Stimulated activated CD8-positive, alpha-beta memory T cell treated with anti-CD3 and anti-CD28 coated beads, Interleukin-7, amount 100 ng/mL, for 48 hours (primary cell): ENCODE results near the gene PTPRG.

Experiments
- DNase-seq, 2 donors: peaks; one replicate each; pipeline ENCODE4 v3.0.0-alpha.2; 2020; ENCODE audit warnings: low read depth in 1 of 2; ENCODE audit errors: extremely low read depth in 1 of 2

PTPRG gene

DNA sequence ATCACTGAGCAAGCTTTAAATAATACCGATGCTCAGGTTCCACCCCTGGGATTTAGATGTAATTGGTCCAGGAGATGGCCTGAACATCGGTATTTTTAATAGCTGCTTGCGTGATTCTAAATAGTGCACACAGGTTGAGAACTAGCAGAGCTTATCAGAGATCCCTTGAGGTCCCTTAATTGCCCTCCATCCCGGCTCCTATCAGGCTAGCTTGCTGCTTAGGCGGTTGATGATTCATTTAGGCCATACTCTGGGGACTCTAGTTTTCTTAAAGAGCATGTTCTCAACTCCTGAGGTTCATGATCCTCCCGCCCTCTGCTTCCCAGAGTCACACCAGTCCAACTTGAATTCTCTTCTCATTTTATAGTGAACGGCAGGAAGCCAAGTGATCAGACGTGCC is 531.7 kb downstream of the PTPRG start:
- DNase-seq, result no peak

DNA sequence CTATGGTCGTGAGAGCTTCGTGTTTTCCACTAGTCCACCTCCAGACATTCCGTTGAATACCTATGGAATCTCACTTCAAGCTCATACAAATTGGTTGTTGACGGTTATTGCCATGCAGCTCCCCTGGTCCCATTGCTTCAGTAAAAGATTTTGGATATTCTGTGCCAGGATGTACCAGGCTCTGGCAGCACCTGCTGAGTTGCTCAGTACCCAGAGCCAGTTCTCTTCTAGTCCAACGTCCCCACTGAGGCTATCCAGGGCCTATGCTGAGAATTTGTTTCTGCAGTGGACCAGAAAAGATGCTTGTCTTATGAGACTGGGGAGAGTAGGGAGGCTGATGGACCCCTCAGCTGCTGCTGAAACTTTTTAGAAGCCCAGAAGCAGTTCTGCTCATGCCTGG is 533.1 kb downstream of the PTPRG start:
- no peak for DNase-seq

DNA sequence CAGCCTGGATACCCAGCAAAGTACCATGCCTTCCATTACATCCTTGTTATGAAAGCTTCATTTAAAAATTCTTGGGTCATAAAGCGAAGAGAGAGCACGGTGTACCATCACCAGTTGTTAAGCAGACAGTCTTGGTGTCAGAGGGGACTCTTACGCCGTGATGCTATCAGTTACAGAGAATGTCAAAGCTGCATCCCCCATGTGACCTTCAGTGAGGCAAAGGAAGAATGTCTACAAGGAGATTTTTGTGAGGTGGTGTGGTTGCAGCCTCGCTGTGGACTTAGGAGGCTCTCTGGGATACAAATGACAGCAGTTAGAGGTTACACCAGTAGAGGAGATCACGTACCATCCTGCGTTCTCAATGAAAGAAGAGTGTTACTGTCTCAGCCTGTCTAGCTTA is 533.7 kb downstream of the PTPRG start:
- no peak for DNase-seq

DNA sequence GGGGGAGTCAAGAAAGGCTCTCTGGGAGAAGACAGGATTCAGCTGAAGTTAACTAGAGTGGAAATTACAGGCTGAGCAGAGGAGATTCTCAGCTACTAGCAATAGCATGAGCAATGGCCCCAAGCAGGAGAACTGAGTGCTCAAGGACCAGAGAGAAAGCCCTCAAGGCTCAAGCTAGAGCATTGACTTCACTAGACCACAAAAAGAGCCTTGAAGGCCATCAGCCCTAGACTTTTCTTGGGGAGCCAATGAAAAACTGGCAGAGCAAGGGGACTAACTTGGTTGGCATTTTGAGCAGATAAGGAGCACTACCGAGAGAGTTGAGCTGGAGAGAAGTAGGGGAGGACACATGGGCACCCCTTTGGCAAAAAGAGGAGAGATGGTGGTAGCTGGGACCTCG is 534.4 kb downstream of the PTPRG start:
- DNase-seq, result no peak

DNA sequence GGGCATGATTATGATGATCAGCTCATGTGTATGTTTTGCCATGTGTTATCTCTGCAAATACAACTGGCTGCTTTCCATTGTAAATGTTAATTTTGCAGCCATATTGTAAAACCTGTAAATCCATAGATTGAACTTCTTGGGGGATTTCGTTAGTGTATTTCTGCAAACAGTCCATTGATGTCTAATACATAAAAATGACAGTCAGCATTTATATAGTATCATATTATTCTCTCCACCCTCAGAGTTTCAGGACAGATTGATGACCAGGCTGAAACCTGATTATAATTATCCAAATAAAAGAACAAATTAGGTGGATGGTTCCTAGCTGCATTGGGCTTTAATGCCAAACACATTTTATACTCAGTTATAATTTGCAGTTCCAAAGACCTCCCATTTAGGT is 535.1 kb downstream of the PTPRG start:
- DNase-seq, result no peak

DNA sequence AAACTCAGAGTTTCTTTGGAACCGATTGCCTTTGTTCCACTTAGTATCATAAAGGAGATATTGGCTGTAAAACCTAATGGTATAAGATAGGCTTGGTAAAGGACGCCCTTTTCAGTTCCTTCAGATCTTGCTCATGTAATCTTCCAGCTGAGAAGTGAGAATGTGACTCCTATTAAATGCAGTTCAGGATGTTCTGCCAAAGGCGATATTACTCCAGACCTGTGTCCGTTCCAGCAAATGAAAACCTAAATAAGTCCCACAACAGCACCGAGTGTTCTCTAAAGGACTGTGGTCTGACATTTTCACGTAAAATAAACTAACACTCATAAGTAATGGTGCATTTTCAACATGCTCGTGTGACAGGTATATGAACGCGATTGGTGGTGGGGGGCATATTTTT is 535.8 kb downstream of the PTPRG start:
- DNase-seq, result no peak

DNA sequence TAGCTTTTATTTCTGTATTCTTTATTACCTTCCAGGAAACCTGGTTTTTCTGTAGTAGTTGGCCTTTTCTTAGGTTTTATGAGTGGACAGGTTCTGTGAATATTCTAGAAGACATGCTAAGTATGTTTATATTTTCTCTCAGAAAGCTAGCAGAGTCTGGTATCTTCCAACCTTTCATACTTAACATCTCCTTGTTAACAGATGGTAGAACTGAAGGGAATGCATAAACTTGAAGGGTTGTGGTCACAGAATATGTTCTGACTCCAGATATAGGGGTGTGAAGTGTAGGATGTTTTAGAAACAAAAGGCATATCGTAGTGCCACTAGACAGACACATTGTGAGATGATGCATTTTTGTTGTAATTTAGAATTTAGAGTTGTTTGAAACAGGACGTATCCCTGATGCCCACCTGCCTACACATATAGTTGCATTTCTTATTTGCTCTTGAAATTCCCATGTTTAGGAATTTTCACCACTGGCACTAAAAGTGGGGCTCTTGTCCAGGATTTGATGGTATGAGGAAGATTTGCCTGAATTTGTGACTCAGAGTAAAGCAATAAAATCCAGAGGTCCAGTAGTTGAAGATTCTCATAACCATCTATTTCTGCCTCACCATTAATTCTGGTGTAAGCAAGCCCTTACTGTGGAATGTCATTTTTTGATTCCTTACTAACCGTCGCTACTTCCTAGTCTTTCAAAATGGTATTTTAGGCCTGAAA is 537.4 kb downstream of the PTPRG start:
- no peak for DNase-seq

DNA sequence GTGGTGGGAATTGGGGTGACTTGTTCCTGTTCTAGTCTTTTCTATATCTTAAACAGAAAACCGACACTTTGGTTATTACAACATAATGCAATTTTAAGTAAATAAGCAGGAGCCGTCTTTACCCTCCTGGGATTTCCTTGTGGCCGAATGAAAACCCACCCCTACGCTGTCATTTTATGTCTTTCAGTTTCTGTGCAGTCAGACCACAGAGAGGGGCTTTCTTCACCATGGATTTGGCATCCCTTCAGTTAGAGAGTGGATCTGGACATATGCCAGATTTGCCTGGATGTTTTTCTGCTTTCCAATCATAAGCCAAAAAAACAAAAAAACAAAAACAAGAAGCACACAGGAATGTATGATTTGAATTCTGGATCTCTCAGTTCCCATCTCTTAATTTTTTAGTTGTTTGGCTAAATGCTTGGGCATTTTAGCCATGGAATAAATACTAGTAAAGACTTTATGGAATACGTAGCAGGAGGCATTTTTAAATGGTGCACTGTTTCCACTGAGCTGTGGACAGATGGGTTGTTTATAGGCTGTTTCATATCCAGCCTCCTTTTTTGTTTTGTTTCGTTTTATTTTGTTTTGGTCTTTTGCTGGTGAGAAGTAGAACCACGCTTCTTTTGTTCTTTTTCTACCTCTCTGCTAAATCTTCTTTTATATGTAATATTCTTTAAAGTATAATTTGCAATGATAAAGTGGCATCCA is 539.1 kb downstream of the PTPRG start:
- no peak for DNase-seq

DNA sequence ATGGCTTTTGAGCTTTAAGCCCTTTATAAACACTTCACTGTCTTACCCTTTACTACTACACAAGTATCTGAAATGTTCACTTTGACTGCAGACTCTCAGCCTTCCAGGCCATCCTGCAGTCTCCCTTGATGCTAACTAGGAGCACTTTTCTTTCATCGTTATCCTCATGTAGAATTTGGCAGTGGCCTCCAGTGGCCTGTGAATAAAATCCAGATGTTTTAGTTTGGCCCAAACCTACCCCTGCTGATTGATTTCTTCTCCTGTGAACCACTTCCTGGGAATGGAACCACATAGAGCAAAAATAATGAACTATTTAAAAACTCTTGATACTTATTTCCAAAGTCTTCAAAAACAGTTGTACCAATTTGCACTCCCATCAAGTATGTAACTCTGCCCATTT is 540.1 kb downstream of the PTPRG start:
- DNase-seq, result no peak

DNA sequence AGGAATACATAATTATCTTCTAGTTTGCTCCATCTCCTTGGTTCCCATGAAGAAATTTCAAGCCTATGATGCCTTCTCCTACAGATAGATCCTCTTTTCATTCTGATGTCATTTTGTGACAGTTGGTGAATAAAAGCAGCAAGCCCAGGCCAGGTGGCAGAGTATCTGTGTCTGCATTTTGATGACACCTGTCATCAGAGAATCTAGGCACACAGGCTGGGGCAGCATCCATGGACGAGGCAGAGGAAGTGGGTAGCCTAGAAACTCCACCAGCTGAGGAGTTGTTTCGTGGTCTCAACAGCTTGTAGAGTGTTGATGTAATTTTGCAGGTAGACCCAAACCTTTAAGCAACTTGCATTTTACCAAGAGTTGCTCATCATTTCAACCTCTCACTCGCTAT is 542.2 kb downstream of the PTPRG start:
- DNase-seq, result no peak

DNA sequence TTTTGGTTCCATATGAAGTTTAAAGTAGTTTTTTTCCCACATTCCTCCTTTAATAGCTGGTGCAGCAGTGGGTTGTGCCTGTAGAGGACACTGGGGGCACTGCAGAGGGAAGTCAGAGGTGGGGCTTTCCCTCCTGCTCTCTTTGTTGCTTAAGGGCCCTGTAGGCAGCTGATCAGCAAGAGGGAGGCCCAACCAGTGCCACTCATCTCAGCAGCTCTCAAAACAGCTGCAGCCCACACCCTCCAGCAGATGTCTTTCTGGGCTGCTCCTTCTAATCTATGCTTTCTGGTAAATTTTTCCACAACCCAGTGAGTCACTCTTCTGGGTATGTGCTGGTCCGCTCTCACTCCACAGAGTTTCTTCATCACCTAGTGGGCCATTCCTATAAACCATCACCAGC is 548.2 kb downstream of the PTPRG start:
- DNase-seq, result no peak

DNA sequence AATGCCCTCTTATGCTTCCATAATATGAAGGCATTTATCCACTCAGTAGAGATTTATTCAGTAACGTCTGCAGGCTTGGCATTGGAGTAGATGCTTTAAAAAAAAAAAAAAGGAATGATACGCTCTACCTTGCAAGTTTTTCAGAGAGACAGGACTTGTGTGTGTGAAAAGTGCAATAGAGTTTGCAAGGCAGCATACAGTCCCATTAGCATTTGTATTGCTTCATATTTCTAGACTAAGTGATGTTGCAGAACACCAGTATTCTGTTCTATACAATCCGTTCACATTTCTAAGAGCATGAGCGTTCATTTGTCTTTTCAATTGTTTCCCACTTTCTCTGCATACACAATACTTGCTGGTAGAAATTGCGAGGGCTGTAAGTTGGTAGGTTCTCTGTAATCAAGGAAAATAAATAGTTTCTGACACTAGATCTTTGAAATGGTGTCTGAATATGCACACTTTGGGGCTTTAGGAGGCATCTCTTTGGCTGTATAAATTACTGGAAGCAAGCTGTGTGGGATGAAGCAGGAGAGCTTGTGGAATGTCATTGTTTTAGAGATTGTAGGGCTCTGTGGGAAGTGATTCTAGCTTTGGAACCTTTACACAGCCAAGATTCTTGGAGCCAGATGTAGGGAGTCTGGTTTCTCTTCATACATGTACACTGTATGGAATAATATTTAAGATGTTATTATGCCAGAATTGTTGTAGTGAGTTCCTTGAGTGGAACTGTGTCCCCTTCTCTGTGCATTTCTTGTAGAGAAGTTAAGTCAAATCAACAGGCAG is 549.3 kb downstream of the PTPRG start:
- no peak for DNase-seq

DNA sequence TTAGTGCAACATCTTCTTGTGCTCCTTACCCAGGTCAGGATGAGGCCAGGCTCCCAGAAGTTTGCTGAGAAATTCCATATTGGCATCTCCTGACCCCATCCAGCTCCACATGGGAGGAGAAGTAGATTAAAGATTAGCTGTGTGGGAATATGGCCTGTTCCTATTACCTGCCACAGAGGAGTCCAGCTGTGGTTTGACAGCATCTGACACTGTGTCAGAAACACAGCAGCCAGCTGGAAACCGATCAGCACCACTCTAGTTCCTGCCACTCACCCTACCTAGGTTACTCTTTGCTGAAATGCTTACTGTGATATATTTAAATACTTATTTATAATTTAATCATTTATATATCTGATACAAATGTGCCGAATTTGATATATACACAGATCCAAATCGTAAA is 551.7 kb downstream of the PTPRG start:
- no peak for DNase-seq

DNA sequence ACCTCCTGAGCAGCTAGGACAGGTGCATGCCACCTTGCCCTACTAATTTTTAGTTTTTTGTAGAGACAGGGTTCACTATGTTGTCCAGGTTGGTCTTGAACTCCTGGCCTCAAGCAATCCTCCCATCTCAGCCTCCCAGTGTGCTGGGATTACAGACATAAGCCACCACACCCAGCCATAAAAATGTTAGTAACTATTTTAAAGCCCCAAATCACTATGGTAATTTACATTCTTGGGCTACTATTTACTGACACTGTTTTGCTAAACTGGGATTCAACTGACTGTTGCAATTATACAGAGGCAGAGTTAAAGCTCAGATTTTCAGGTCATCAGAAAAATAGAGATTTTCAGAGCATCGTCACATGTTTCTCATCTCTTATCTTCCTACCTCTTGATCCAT is 553.4 kb downstream of the PTPRG start:
- no peak for DNase-seq

DNA sequence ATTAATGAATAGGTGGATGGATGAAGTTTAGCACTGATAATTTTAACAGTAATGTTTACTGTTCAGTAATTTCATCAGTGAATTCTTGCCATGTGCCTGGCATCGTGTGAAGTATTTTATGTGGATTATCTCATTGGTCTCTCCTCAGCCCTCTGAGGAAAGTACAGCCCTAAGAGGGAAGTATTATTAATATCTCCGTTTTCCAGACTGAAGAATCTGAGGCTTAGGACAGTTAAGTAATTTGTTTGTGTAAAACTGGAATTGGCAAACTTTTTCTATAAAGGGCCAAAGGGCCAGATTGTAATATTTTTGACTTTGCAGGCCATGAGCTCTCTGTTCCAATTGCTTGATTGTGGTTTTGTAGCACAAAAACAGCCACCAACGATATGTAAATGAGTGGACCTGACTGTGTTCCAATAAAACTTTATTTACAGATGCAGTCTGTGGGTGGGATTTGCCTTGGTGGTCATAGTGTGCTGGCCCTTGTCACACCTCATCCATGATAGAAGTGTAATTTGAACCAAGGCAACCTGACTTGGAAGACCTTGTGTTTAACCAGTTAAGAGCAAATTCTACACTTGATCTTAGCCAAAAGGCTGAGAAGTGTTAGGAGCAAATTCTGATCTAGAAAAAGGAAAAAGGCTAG is 556.7 kb downstream of the PTPRG start:
- DNase-seq, result no peak

DNA sequence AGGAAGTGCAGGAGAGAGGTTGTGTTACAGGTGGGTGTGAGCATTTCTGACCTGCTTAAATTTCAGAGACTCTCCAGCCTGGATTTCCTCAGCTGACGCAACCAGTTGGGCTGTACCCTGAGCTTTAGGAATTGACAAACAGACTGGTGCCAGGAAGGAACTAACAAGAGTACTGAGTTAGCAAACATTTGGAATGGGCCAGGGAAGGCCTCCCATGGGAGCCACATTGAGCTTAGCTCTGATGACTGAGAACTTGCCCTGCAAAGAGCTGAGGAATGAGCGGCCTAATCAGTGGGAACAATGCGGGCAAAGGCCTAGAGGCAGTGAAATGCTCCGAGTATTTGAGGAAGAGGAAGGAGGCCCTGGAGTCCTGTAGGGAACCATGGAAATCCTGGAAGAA is 557.8 kb downstream of the PTPRG start:
- no peak for DNase-seq

DNA sequence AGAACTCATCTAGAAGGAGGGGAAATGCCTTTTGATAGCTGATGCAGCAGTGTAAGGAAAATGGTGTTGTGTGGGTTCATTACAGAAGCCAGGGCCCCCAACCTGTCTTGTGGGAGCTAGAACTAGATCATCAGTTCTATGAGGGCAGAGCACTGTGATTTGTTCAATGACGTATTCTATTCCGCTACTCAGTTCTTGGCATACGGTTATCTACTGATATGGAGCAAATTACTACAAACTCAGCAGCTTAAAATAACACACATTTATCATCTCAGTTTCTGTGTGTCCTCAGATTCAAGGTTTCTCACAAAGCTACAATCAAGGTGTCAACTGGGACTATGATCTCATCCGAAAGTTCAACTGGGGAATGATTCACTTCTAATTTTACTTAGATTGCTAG is 561.4 kb downstream of the PTPRG start:
- DNase-seq, result no peak

DNA sequence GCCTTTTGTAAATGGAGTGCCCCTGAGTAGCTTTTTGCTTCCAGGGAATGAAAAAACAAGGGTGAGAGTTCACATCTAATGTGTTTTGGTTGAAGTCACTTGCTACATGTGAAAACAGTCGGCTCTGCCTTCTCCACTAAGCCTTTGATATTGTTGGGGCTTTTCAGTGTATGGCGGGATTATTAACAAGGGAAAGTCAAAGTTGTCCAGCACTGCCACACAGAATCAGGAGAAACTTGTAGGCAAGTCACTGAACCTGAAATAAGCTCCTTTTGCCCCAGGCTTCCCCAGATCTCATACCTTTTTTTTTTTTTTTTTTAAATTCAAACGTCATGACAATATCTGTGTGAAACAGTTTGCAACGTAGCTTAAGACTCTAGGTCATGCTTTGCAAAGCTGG is 564.0 kb downstream of the PTPRG start:
- DNase-seq, result no peak

DNA sequence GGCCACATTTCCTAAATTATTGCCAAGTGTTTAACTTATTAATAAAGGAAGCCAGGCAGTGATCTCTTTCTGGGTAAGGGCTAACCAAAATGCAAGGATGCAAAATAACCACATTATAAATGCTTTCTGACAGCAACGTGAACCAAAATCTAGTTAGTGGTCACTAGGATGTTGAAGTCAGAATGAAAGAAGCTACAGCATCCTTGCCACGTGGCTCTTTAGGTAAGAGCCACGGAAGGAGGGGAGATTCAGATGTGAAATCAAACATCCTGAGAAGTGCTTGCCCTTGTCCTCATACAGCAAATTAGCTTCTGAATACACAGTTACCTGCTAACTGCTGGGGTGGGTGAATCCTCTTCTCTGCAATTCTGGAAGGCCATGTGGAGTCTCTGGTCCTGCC is 565.7 kb downstream of the PTPRG start:
- DNase-seq, result no peak

DNA sequence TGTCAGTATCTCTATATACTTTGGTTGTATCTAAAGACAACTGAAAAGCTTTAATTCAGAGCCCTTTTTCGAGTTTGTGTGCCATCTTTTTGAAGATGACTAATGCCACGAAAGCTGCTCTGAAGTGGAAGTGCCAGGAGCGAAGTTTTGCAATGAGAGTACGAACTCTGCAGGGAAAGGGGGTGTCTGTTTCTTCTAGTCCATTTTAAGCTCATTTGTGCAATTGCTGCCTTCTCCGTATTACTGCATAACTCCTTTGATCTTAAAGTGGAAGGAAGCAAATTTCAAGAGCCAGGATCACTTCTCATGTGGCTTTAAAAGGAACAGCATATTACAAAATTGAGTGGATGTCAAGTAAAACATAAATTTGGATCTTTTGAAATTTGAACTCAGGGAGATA is 566.7 kb downstream of the PTPRG start:
- DNase-seq, result no peak

DNA sequence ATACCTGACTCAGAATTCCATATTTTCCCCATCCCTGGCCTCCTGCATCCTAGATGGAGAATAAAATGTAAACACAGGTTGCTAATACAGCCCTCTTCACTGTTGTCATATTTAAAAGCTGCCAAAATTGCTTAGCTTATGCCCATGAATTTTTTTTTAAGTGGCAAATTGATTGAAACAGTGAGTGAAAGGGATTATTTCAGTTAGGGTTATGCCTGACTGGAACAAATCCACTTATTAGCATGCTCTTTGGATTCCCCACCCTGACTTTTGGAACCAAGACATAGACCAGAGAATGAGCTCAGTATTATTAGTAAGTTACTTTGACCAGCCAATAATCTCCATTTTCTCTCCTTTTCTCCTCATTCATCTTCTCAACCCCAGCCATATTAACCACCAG is 567.3 kb downstream of the PTPRG start:
- no peak for DNase-seq

DNA sequence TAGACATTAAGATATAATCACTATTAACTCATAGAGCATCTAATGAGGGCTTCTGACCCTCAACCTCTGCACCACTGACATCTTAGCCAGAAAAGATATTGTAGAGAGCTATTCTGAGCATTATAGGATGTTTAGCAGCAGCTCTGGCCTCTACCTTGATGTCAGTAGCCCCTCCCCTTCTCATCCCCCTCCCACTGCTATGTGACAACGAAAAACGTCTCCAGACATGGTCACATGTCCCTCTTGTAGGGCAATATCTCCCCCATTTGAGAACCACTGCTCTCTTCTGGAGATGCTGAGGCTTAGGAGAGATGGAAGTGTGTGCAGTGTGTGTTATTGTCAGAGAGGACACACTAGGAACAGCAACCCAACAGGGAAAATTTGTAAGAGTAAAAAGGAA is 569.7 kb downstream of the PTPRG start:
- DNase-seq, result no peak
